GM12864 (cell line): ENCODE results near the gene DNAJC1.
"Not testable (repeated sequence)": the region's sequence is repeated elsewhere in the genome, so short reads cannot be mapped to it uniquely, and the experiment has no call there.

Experiments used
- DNase-seq: peaks from one replicate; pipeline ENCODE4 v3.0.0-alpha.2; 2011; ENCODE audit warnings: low read depth
- H3K4me3 ChIP-seq: 2 replicates; pipeline ENCODE4 v1.5.1; 2011; ENCODE audit warnings: mild to moderate bottlenecking, low read depth, low read length, control low read depth
- TF ChIP-seq, protein P1 (sequence below): IDR thresholded peaks from 2 replicates; pipeline ENCODE4 v1.5.1; 2011; ENCODE audit warnings: low read depth, mild to moderate bottlenecking, moderate library complexity, low read length, control low read depth, inconsistent platforms; ENCODE audit errors: missing control alignments

Gene DNAJC1

DNA sequence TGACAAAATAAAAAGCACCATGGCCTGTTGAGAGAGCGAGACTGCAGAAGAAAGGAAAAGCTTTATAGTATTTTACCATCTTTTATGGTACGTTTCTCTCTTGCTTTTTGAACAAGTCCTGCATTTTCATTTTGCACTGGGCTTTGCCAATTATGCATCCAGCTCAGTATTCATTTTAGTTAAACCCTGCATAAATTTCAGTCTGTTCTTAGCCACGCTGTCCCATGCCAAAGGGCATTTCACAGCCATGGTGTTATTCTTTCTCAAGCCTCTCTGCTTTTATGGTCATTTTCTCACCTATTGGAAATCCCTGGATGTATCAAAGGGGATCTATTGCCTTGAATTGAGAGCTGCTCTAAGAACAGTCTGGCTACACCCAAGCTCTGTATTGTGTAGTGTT lies 30.8 kb upstream of the DNAJC1 start:
- no peak overlapping the region for H3K4me3 ChIP-seq
- TF ChIP-seq, protein P1, sequence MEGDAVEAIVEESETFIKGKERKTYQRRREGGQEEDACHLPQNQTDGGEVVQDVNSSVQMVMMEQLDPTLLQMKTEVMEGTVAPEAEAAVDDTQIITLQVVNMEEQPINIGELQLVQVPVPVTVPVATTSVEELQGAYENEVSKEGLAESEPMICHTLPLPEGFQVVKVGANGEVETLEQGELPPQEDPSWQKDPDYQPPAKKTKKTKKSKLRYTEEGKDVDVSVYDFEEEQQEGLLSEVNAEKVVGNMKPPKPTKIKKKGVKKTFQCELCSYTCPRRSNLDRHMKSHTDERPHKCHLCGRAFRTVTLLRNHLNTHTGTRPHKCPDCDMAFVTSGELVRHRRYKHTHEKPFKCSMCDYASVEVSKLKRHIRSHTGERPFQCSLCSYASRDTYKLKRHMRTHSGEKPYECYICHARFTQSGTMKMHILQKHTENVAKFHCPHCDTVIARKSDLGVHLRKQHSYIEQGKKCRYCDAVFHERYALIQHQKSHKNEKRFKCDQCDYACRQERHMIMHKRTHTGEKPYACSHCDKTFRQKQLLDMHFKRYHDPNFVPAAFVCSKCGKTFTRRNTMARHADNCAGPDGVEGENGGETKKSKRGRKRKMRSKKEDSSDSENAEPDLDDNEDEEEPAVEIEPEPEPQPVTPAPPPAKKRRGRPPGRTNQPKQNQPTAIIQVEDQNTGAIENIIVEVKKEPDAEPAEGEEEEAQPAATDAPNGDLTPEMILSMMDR = no peak
- DNase-seq = no peak

DNA sequence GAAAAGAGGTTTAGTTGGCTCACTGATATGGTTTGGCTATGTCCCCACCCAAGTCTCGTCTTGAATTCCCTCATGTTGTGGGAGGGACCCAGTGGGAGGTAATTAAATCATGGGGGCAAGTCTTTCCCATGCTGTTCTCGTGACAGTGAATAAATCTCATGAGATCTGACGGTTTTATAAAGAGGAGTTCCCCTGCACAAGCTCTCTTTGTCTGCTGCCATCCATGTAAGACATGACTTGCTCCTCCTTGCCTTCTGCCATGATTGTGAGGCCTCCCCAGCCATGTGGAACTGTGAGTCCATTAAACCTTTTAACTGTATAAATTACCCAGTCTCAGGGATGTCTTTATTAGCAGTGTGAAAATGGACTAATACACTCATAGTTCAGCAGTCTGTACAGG lies 28.7 kb upstream of the DNAJC1 start:
- not testable (repeated sequence) for DNase-seq, H3K4me3 ChIP-seq

DNA sequence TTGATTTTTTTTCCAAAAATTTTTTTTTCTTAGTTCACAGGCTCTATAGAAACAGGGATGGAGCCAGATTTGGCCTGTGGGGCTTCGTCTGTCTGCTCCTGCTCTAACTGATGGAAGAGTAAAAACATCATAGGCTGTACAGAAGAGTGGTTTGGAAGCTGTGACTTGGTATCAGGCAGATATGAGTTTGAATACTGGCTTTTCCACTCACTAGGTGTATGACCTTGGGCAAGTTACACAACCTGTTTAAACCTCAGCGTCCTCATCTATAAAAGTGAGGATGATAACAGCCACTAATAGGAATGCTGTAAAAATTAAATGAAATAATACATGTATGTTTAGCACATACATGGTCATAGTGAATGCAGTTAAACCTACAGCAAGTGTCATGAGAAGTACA lies 26.9 kb upstream of the DNAJC1 start:
- no peak overlapping the region for H3K4me3 ChIP-seq
- no peak for DNase-seq
- TF ChIP-seq, protein P1 = no peak

DNA sequence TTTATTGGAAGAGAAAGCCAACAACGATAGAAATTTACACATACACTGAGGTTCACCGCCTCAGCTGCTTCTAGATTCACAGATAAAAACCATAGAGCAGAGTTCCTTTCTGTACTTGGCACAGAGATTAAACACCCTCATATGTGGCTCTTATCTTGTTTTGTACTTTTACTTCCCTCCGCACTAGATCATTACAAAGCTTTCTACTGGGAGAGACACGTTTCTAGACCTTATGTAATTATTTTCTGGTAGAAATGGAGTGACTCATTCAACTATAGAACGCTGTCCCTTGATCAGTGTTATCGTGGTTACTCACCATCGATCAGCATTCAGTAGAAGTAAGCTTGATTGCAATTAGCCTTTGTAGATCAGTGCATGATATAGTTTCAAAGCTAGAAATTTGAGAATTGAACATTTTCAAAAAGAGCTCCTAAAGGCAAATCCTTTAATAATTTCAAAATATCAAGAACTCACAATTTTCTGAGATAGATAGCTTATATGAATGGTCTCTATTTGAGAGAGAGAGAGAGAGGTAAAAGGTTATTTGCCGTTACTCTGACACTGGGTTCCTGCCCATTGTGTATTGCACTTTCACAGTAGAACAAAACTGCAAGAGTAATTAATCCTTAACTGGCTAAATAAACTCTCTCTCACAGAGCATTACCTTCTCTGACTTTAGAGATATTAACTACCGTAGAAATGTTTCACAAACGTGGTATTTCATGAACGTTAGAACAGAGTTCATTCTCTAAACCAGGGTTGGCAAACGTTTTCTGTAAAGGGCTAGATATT lies 26.1 kb upstream of the DNAJC1 start:
- H3K4me3 ChIP-seq = no peak overlapping the region
- TF ChIP-seq, protein P1 = no peak
- DNase-seq = no peak

DNA sequence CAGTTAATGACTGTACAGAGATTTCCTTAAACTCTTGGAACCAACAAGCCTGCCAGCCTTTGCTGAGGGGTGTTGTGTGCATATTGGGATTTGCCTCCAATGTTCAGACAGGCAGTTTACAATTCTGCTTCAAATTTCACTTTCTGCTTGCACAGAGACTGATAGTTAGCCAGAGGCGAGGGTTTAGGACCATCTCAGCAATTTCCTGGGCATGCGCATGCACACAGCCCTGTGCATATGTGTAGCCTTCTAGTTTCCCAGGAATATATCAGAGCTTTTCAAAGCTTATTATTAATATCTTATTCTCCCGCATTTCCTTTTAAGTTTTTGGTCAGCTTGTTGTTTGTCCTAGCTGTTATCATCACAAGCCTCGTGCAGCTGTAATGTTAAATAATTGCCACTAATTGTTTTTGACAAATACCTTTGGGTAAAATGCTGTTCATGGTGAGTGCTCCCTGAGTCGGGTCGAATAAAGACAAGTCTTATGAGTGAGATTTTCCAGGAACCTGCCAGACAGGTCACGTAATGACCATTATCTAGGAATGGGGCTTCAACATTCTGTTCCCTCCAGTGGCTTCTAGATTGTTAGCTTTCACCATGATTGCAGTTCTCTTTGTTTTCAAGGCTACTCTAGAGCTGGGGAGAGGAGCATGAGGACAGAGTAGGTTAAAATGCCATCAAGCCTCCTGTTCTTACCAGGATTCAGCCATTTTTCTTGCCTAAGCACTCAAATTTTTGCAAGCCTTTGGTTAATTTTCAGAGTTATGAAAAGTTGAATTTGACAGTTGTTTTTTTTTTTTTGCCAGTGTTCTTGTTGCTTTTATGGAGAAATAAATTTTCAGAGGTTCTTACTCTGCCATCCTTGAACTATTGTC lies 24.1 kb upstream of the DNAJC1 start:
- H3K4me3 ChIP-seq = no peak overlapping the region
- no peak for DNase-seq
- TF ChIP-seq, protein P1 = no peak

DNA sequence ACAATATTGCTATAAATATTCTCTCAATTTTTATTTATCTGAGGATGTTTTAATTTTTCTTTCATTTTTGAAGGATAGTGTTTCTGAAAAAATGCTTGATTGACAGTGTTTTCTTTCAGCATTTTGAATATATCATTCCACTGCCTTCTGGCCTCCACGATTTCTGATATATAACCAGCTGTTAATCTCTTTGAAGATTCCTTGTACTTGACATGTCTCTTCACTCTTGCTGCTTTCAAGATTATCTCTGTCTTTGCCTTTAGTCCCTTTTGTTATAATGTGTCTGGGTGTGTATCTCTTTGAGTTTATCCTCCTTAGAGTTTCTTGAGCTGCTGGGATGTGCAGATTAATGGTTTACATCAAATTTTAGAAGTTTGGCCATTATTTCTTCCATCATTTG lies 22.8 kb upstream of the DNAJC1 start:
- TF ChIP-seq, protein P1 = no peak
- H3K4me3 ChIP-seq = no peak overlapping the region
- DNase-seq = no peak

DNA sequence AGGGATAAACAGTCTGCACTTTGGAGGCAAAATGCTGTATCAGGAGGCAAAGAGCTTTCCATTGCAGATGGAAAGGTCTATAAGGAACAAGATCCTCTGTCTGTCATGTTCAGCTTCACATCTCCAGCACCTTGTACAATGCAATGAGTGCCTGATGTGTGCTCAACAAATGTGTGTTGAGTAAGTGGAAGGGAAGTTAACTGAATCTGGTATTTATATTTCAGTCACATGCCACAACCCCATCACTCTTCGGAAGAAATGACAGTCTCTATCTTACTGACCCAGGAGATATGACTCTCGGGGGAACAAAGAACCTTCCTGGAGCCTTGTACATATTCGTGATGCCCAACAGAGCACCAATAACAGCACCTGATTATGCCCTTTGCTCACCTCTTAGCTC lies 20.0 kb upstream of the DNAJC1 start:
- DNase-seq = no peak
- TF ChIP-seq, protein P1 = no peak
- no peak overlapping the region for H3K4me3 ChIP-seq
